ENCODE results near the gene ATP2B3. TPM values are rescaled to one million over a fixed set of nuclear protein-coding genes. Genes with fewer than 3 reads are reported as not detected.

The ATP2B3 gene
- polyA plus RNA-seq, 2 donors = not detected

DNA sequence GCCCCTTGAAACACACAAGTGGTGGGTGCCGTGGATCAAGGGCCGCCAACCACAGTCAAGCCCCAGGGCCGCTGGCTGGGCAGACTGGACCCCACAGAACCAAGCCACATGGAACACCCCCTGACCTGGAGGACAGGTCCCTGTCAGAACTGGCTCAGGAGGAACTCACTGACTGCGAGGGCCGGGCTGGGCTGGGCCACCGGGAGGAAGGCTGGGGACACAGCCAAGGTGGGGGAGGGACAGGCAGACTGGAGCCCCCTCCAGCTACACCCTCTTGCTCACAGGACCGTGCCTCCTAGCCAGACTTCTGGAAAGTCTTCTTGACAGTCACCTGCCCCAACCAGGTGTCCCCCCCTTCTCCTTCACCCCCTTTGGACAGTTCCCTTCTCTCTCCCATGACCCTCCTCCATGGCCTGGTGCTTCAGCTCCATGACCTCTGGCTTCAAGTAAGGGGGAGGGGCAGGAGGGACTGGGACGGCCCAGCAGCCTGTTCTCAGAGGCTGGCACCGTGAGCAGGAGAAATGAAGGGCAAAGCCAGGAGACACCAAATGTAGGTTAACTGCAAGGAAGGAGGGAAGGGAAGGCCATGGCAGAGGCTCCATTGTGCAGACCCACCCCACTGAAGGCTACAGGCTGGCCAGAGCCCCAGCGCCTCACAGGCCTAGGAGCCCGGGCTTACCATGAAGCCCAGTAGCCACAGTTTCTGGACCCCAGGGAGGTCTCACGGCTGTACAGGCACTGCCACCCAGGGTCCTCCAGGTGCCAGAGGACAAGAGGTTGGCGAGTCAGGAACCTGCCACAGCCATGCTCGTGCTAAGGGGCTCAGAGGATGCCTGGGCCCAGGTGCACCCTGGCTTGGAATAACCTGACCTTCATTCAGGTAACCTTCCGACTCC is 107.0 kb downstream of the ATP2B3 start:
- 78 to 85% methylated on average over 15 of the region's 15 CpGs for WGBS, 2 donors
- no peaks in the 10 kb centered on the region for H3K27me3 ChIP-seq (ENCODE audit: control insufficient read depth in 1 of 2, insufficient read depth in 2 of 2, low read length in 2 of 2)
- H3K4me3 ChIP-seq (ENCODE audit: low read depth in 1 of 2, low read length in 2 of 2) = no peak overlapping the region
- H3K27ac ChIP-seq (ENCODE audit: low read depth in 2 of 2, low read length in 1 of 2) = no peak overlapping the region
- H3K4me1 ChIP-seq (ENCODE audit: control insufficient read depth in 2 of 2, insufficient read depth in 2 of 2, low read length in 1 of 2) = no peaks in the 10 kb centered on the region
- no peaks in the 10 kb centered on the region for H3K9me3 ChIP-seq (ENCODE audit: control insufficient read depth in 2 of 2, insufficient read depth in 1 of 2, low read depth in 1 of 2, low read length in 1 of 2)
- H3K36me3 ChIP-seq (ENCODE audit: control insufficient read depth in 2 of 2, insufficient read depth in 2 of 2, low read length in 1 of 2) = no peaks in the 10 kb centered on the region

DNA sequence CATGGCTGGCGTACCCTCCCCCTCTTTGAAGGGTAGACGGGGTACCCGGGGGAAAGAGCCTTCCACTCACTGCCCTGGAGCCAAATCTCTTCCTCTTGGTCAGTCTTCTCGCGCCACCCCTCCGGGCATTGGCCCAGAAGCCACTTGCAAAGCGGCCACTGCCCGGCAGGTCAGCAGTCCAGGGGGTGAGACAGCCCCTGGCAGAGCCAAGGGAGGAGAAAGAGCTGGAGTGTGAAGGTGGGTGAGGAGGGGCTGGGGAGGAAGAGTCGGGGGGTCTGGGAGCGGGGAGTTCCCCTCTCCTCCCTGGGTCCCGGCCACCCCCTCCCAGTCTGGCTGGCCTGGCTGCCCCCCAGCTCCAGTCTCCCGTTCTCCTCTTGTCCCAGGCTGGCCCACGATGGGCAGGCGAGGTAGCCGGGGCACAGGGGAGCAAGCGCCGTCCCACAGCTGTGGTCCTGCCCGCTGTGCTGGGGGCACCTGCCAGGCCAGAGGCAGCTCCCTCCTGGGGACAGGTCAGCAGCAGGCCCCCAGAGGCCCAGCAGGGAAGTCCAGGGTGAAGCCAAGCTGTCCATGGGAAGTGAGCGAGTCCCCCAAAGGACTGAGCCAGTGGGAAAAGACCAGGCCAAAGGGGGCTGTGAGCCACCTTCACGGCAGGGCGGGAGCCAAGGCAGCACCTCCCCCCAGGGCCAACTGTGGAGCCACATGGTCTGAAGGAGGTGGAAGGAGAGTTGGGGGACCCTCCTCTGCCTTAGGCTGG is 108.0 kb downstream of the ATP2B3 start:
- no peak overlapping the region for H3K4me3 ChIP-seq (ENCODE audit: low read depth in 1 of 2, low read length in 2 of 2)
- 85 to 88% methylated on average over 20 to 21 of the region's 21 CpGs for WGBS, 2 donors
- H3K36me3 ChIP-seq (ENCODE audit: control insufficient read depth in 2 of 2, insufficient read depth in 2 of 2, low read length in 1 of 2) = no peaks in the 10 kb centered on the region
- no peaks in the 10 kb centered on the region for H3K4me1 ChIP-seq (ENCODE audit: control insufficient read depth in 2 of 2, insufficient read depth in 2 of 2, low read length in 1 of 2)
- no peak overlapping the region for H3K27ac ChIP-seq (ENCODE audit: low read depth in 2 of 2, low read length in 1 of 2)
- H3K27me3 ChIP-seq (ENCODE audit: control insufficient read depth in 1 of 2, insufficient read depth in 2 of 2, low read length in 2 of 2) = no peaks in the 10 kb centered on the region
- no peaks in the 10 kb centered on the region for H3K9me3 ChIP-seq (ENCODE audit: control insufficient read depth in 2 of 2, insufficient read depth in 1 of 2, low read depth in 1 of 2, low read length in 1 of 2)

DNA sequence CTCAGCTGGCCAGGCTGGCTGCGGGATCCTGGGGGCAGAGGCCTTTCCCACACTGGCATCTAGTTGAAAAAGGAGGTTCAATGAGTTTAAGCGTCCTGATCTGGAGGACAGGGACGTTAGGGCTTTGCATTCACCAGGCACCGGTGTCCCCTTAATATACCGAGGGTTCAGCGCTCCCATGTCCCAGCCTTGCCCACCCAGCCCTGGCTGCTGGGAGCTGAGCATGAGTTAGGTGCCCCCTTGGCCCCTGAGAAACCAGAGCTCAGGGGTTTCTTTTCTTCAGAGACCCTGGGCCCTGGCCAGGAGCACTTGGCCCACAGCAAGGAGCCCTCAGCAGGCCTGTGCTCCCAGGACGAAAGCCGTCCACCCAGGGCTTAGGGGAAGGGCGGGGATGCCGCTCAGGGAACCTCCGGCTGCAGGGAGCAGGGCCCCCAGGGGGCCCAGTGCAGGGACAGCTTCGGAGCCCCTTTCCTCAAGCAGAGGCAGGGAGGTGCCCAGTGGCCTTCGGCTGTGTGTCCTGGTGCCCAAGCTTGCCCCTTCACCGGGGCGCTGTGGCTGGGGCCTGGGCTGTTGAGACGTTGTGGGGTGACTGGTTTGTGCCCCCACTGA is 108.7 kb downstream of the ATP2B3 start:
- Histone ChIP-seq H3K27ac (ENCODE audit: low read depth in 2 of 2, low read length in 1 of 2) (no peak overlapping the region), H3K27me3 (ENCODE audit: control insufficient read depth in 1 of 2, insufficient read depth in 2 of 2, low read length in 2 of 2) (no peaks in the 10 kb centered on the region)
- 83 to 91% methylated on average over 16 of the region's 16 CpGs for WGBS, 2 donors

GRCh38 chrX:153626863-153627674 is 109.6 kb downstream of the ATP2B3 start:
- H3K36me3 ChIP-seq (ENCODE audit: control insufficient read depth in 2 of 2, insufficient read depth in 2 of 2, low read length in 1 of 2) = no peaks in the 10 kb centered on the region
- H3K27me3 ChIP-seq (ENCODE audit: control insufficient read depth in 1 of 2, insufficient read depth in 2 of 2, low read length in 2 of 2) = no peaks in the 10 kb centered on the region
- H3K4me3 ChIP-seq (ENCODE audit: low read depth in 1 of 2, low read length in 2 of 2) = no peak overlapping the region
- 73 to 79% methylated on average over 30 to 35 of the region's 35 CpGs for WGBS, 2 donors
- H3K4me1 ChIP-seq (ENCODE audit: control insufficient read depth in 2 of 2, insufficient read depth in 2 of 2, low read length in 1 of 2) = no peaks in the 10 kb centered on the region
- no peaks in the 10 kb centered on the region for H3K9me3 ChIP-seq (ENCODE audit: control insufficient read depth in 2 of 2, insufficient read depth in 1 of 2, low read depth in 1 of 2, low read length in 1 of 2)
- no peak overlapping the region for H3K27ac ChIP-seq (ENCODE audit: low read depth in 2 of 2, low read length in 1 of 2)

More for the DNA sequence above, 108.7 kb downstream of the ATP2B3 start:
- H3K36me3 ChIP-seq (ENCODE audit: control insufficient read depth in 2 of 2, insufficient read depth in 2 of 2, low read length in 1 of 2) = no peaks in the 10 kb centered on the region
- H3K4me1 ChIP-seq (ENCODE audit: control insufficient read depth in 2 of 2, insufficient read depth in 2 of 2, low read length in 1 of 2) = no peaks in the 10 kb centered on the region
- no peak overlapping the region for H3K4me3 ChIP-seq (ENCODE audit: low read depth in 1 of 2, low read length in 2 of 2)
- no peaks in the 10 kb centered on the region for H3K9me3 ChIP-seq (ENCODE audit: control insufficient read depth in 2 of 2, insufficient read depth in 1 of 2, low read depth in 1 of 2, low read length in 1 of 2)

- no peaks in the 10 kb centered on the region for H3K27me3 ChIP-seq (ENCODE audit: control insufficient read depth in 1 of 2, insufficient read depth in 2 of 2, low read length in 2 of 2)
- H3K36me3 ChIP-seq (ENCODE audit: control insufficient read depth in 2 of 2, insufficient read depth in 2 of 2, low read length in 1 of 2) = no peaks in the 10 kb centered on the region
- H3K27ac ChIP-seq (ENCODE audit: low read depth in 2 of 2, low read length in 1 of 2) = no peak overlapping the region
- WGBS, 2 donors = 54 to 59% methylated on average over 10 to 15 of the region's 15 CpGs
- no peaks in the 10 kb centered on the region for H3K4me1 ChIP-seq (ENCODE audit: control insufficient read depth in 2 of 2, insufficient read depth in 2 of 2, low read length in 1 of 2)
- H3K4me3 ChIP-seq (ENCODE audit: low read depth in 1 of 2, low read length in 2 of 2) = no peak overlapping the region
- H3K9me3 ChIP-seq (ENCODE audit: control insufficient read depth in 2 of 2, insufficient read depth in 1 of 2, low read depth in 1 of 2, low read length in 1 of 2) = no peaks in the 10 kb centered on the region
Measured at GRCh38 chrX:153627675-153628111, 110.3 kb downstream of the ATP2B3 start.

GRCh38 chrX:153628129-153628528 is 110.7 kb downstream of the ATP2B3 start:
- Histone ChIP-seq H3K4me3 (ENCODE audit: low read depth in 1 of 2, low read length in 2 of 2) (no peak overlapping the region), H3K4me1 (ENCODE audit: control insufficient read depth in 2 of 2, insufficient read depth in 2 of 2, low read length in 1 of 2) (no peaks in the 10 kb centered on the region), H3K27ac (ENCODE audit: low read depth in 2 of 2, low read length in 1 of 2) (no peak overlapping the region), H3K27me3 (ENCODE audit: control insufficient read depth in 1 of 2, insufficient read depth in 2 of 2, low read length in 2 of 2) (no peaks in the 10 kb centered on the region), H3K9me3 (ENCODE audit: control insufficient read depth in 2 of 2, insufficient read depth in 1 of 2, low read depth in 1 of 2, low read length in 1 of 2) (no peaks in the 10 kb centered on the region), H3K36me3 (ENCODE audit: control insufficient read depth in 2 of 2, insufficient read depth in 2 of 2, low read length in 1 of 2) (no peaks in the 10 kb centered on the region)
- WGBS, 2 donors = 89 to 94% methylated on average over 8 of the region's 8 CpGs

GRCh38 chrX:153628665-153629064 is 111.2 kb downstream of the ATP2B3 start:
- no peaks in the 10 kb centered on the region for H3K9me3 ChIP-seq (ENCODE audit: control insufficient read depth in 2 of 2, insufficient read depth in 1 of 2, low read depth in 1 of 2, low read length in 1 of 2)
- WGBS, 2 donors = 79 to 87% methylated on average over 12 of the region's 12 CpGs
- no peak overlapping the region for H3K27ac ChIP-seq (ENCODE audit: low read depth in 2 of 2, low read length in 1 of 2)
- H3K27me3 ChIP-seq (ENCODE audit: control insufficient read depth in 1 of 2, insufficient read depth in 2 of 2, low read length in 2 of 2) = no peaks in the 10 kb centered on the region
- no peak overlapping the region for H3K4me3 ChIP-seq (ENCODE audit: low read depth in 1 of 2, low read length in 2 of 2)
- H3K4me1 ChIP-seq (ENCODE audit: control insufficient read depth in 2 of 2, insufficient read depth in 2 of 2, low read length in 1 of 2) = no peaks in the 10 kb centered on the region
- H3K36me3 ChIP-seq (ENCODE audit: control insufficient read depth in 2 of 2, insufficient read depth in 2 of 2, low read length in 1 of 2) = no peaks in the 10 kb centered on the region

DNA sequence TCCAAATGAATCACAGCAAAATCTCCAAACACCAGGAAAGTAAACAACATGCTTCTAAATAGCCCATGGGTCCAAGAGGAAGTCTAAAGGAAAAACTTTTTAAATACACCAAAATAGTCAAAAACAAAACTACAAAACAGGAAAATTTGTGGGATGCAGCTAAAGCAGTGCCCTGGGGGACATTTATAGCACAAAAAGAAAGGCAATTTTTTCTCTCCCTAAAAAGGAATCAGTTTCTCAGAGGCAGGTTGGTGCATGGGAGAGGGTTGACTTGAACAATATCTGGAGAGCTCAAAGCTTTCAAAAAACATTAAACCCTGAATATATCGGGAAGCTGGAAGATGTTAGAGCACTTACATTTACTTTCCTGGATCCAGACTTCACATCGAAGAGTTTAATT is 113.9 kb downstream of the ATP2B3 start:
- H3K27ac ChIP-seq (ENCODE audit: low read depth in 2 of 2, low read length in 1 of 2) = no peak overlapping the region
- H3K27me3 ChIP-seq (ENCODE audit: control insufficient read depth in 1 of 2, insufficient read depth in 2 of 2, low read length in 2 of 2) = no peaks in the 10 kb centered on the region
- H3K4me3 ChIP-seq (ENCODE audit: low read depth in 1 of 2, low read length in 2 of 2) = no peak overlapping the region
- H3K9me3 ChIP-seq (ENCODE audit: control insufficient read depth in 2 of 2, insufficient read depth in 1 of 2, low read depth in 1 of 2, low read length in 1 of 2) = no peaks in the 10 kb centered on the region
- WGBS, 2 donors = 93 to 96% methylated on average over 2 of the region's 2 CpGs
- H3K4me1 ChIP-seq (ENCODE audit: control insufficient read depth in 2 of 2, insufficient read depth in 2 of 2, low read length in 1 of 2) = no peaks in the 10 kb centered on the region
- H3K36me3 ChIP-seq (ENCODE audit: control insufficient read depth in 2 of 2, insufficient read depth in 2 of 2, low read length in 1 of 2) = no peaks in the 10 kb centered on the region

Measured in esophagus (tissue), 2 donors.